GM10847 (cell line): ENCODE data around the gene PSMD1.

Experiments used
- POLR2A ChIP-seq: IDR thresholded peaks from 2 replicates; pipeline ENCODE4 v1.6.1; 2011; ENCODE audit not compliant: insufficient read length; ENCODE audit errors: extremely low read depth

Gene PSMD1

GRCh38 chr2:231117922-231118613 lies 61.4 kb downstream of the PSMD1 start:
- TF ChIP-seq POLR2A: no peak

GRCh38 chr2:231118614-231118942 lies 61.9 kb downstream of the PSMD1 start:
- no peak for TF ChIP-seq POLR2A

- no peak for TF ChIP-seq POLR2A
Measured at GRCh38 chr2:231123362-231123898, 66.8 kb downstream of the PSMD1 start.

GRCh38 chr2:231124838-231125568 lies 68.3 kb downstream of the PSMD1 start, which contains the start of gene HTR2B:
TSS of gene HTR2B (minus strand) at chr2:231125042. CDS start at chr2:231123764, 1,278 bp downstream.
- no peak for TF ChIP-seq POLR2A

- TF ChIP-seq POLR2A: no peak
Measured at GRCh38 chr2:231126123-231126522, 69.5 kb downstream of the PSMD1 start.

- TF ChIP-seq POLR2A: no peak
Measured at GRCh38 chr2:231127480-231127879, 70.8 kb downstream of the PSMD1 start.

GRCh38 chr2:231127936-231128335 lies 71.3 kb downstream of the PSMD1 start:
- TF ChIP-seq POLR2A: no peak

- no peak for TF ChIP-seq POLR2A
Measured at GRCh38 chr2:231128541-231128940, 71.9 kb downstream of the PSMD1 start.

- no peak for TF ChIP-seq POLR2A
Measured at GRCh38 chr2:231129216-231129615, 72.5 kb downstream of the PSMD1 start.

- TF ChIP-seq POLR2A: no peak
Measured at GRCh38 chr2:231130336-231131056, 73.8 kb downstream of the PSMD1 start.

- TF ChIP-seq POLR2A: no peak
Measured at GRCh38 chr2:231132129-231132528, 75.5 kb downstream of the PSMD1 start.

- TF ChIP-seq POLR2A: no peak
Measured at GRCh38 chr2:231133365-231134099, 76.9 kb downstream of the PSMD1 start.

GRCh38 chr2:231134910-231135655 lies 78.4 kb downstream of the PSMD1 start:
- TF ChIP-seq POLR2A: no peak

GRCh38 chr2:231138699-231139098 lies 82.0 kb downstream of the PSMD1 start:
- no peak for TF ChIP-seq POLR2A
